Prostate gland (tissue), 2 donors: ENCODE measurements around the gene STAG2. TPM values are rescaled to one million over a fixed set of nuclear protein-coding genes. Genes with fewer than 3 reads are reported as not detected.

Experiments
- DNase-seq: peaks from one replicate; pipeline ENCODE4 v3.0.0-alpha.2; 2019; ENCODE audit warnings: low spot score
- H3K27ac ChIP-seq, 2 donors: fragments of 200-600 bp; sonication (generic); 2 replicates each; pipeline ENCODE4 v1.5.1; 2017 to 2019
- H3K27me3 ChIP-seq: fragments of 200-600 bp; sonication (generic); replicated peaks from 2 replicates; pipeline ENCODE4 v1.5.1; 2019; ENCODE audit not compliant: insufficient read depth
- H3K36me3 ChIP-seq, 2 donors: fragments of 200-600 bp; sonication (generic); 1 replicate in 1 of 2; 2 replicates in 1 of 2; pipeline versions ENCODE4 v1.5.1 to v1.8.1; 2017 to 2019
- H3K4me1 ChIP-seq: fragments of 200-600 bp; sonication (generic); replicated peaks from 2 replicates; pipeline ENCODE4 v1.5.1; 2019
- H3K4me3 ChIP-seq, 2 donors: fragments of 200-600 bp; sonication (generic); 2 replicates each; pipeline ENCODE4 v1.5.1; 2017 to 2019
- H3K9me3 ChIP-seq: fragments of 200-600 bp; sonication (generic); 2 replicates; pipeline ENCODE4 v1.5.1; 2017
- POLR2A ChIP-seq: fragments of 450-650 bp; IDR thresholded peaks from one replicate; pipeline ENCODE4 v1.6.1; 2016; ENCODE audit warnings: antibody characterized with exemption, mild to moderate bottlenecking
- POLR2AphosphoS5 ChIP-seq: sonication (generic); formaldehyde crosslinking; IDR thresholded peaks from one replicate; pipeline ENCODE4 v1.6.1; 2017; ENCODE audit warnings: antibody characterized with exemption
- WGBS: methylation state at CpG from one replicate; pipeline ENCODE4 v1.1.5; 2018; 5-methylcytosine and 5-hydroxymethylcytosine counted together
- intact Hi-C: fragments of 100-400 bp; cut with DNase I; formaldehyde crosslinking; loops from one replicate; pipeline ENCODE4 v1.14.2; 2022
- total RNA-seq, 2 donors: library from RNA; depleted of rRNA; stranded (reverse); fragments of >200 nt; gene quantifications; one replicate each; pipeline ENCODE4 v1.1.0, GENCODE V29; 2016
- TF ChIP-seq, protein P1 (sequence below), 4 experiments: fragments of 200-600 bp in 2 of 4; fragments of 450-650 bp in 2 of 4; sonication (generic) in 2 of 4; IDR thresholded peaks; 1 replicate in 3 of 4; 2 replicates in 1 of 4; pipeline ENCODE4 v1.5.1; 2016 to 2019; ENCODE audit warnings: antibody characterized with exemption in 4 of 4, mild to moderate bottlenecking in 2 of 4, moderate library complexity in 2 of 4

The STAG2 gene
- total RNA-seq, 2 donors from 2014 or later: 32.6 to 51.2 TPM

DNA sequence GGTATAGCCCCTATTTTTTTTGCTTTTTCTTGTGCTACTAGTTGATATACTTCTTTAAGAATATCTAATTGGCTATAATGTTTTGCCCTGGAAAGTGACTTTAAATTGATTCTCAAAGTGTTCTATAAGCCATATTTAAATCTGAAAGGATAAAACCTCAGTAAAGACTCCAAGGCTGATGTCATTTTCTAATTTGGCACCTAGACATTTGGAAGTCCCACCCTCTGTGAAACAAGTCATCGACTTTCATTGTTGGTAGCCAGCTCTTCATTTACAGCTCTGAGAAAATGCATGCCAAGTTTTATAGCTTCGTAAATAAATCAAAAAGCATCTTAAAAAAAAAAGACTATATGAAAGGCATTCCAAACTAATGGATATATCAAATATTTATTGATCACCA is 18.0 kb upstream of the STAG2 start:
- Histone ChIP-seq H3K36me3 (no peaks in the 10 kb centered on the region), H3K4me3 (no peak overlapping the region), H3K9me3 (no peaks in the 10 kb centered on the region), H3K4me1 (no peaks in the 10 kb centered on the region), H3K27me3 (no peaks in the 10 kb centered on the region), H3K27ac (no peak overlapping the region)
- no peak for TF ChIP-seq POLR2A
- TF ChIP-seq POLR2AphosphoS5: no peak
- TF ChIP-seq, protein P1, sequence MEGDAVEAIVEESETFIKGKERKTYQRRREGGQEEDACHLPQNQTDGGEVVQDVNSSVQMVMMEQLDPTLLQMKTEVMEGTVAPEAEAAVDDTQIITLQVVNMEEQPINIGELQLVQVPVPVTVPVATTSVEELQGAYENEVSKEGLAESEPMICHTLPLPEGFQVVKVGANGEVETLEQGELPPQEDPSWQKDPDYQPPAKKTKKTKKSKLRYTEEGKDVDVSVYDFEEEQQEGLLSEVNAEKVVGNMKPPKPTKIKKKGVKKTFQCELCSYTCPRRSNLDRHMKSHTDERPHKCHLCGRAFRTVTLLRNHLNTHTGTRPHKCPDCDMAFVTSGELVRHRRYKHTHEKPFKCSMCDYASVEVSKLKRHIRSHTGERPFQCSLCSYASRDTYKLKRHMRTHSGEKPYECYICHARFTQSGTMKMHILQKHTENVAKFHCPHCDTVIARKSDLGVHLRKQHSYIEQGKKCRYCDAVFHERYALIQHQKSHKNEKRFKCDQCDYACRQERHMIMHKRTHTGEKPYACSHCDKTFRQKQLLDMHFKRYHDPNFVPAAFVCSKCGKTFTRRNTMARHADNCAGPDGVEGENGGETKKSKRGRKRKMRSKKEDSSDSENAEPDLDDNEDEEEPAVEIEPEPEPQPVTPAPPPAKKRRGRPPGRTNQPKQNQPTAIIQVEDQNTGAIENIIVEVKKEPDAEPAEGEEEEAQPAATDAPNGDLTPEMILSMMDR (IDR thresholded peaks at IDR 0.05): no peak
- WGBS: 26% methylated on average over 2 of the region's 2 CpGs
- DNase-seq: no peak
- intact Hi-C loops: no loop called here

- Histone ChIP-seq H3K4me1 (no peaks in the 10 kb centered on the region), H3K36me3 (no peaks in the 10 kb centered on the region), H3K9me3 (no peaks in the 10 kb centered on the region), H3K4me3 (no peak overlapping the region), H3K27ac (no peak overlapping the region), H3K27me3 (no peaks in the 10 kb centered on the region)
- WGBS: 100% methylated on average over 2 of the region's 2 CpGs
- no peak for DNase-seq
- intact Hi-C loops: no loop called here
- TF ChIP-seq POLR2AphosphoS5 (no peak), POLR2A (no peak)
- TF ChIP-seq, protein P1 (IDR thresholded peaks at IDR 0.05): no peak
These were observed 11.7 kb upstream of the STAG2 start for GRCh38 chrX:123949846-123950245.

DNA sequence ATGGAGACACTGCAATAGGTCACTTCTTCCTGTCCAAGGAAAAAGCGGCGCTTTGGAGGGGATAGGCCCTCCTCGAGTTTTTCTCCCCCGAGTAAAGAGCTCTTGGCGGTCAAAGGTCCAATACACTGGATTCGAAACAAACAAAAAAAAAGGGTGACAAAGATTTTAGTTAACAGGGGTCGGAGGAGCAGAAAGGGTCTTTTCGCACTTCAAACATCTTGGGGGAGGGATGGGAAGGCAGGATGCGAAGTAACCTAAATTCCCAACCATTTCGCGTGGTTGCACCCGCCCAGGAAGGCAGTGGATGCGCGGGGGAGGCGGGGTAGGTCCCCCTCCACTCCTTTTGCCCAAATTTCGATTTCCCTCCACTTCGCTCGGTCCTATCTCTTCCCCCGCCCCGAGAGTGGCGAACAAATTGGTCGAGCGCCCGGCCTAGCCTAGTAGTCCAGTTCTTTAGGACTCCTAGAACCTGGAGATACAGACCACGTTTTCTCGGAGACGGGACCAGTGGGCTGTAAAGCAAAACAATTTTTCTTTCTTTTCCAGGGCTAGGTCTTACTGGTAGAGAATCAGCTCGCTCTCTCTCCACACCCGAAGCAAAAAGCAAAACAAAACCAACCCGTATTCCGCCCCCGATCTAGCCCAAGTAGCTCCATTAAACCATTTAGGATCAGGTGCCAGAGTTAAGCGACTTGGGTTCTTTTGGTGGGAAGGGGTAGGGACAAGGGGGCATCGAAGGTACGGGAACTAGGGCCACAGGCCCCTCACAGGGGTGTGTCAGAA is 2.0 kb upstream of the STAG2 start:
- H3K27me3 ChIP-seq: no peaks in the 10 kb centered on the region
- TF ChIP-seq, protein P1 (IDR thresholded peaks at IDR 0.05): no peak
- TF ChIP-seq POLR2AphosphoS5: peak; percentile 2
- H3K36me3 ChIP-seq: no peaks in the 10 kb centered on the region
- H3K27ac ChIP-seq: peak overlapping the region; percentile 88 to 94
- H3K4me3 ChIP-seq: peak overlapping the region; percentile 49 to 51
- H3K9me3 ChIP-seq: no peaks in the 10 kb centered on the region
- peak; percentile 24 for DNase-seq
- intact Hi-C loops: loop anchor here (5.0 kb wide), 1 partner anchor 58 kb away; no protein-coding TSS in a partner anchor
- H3K4me1 ChIP-seq: no peaks in the 10 kb centered on the region
- WGBS: 1% methylated on average over 34 of the region's 35 CpGs

DNA sequence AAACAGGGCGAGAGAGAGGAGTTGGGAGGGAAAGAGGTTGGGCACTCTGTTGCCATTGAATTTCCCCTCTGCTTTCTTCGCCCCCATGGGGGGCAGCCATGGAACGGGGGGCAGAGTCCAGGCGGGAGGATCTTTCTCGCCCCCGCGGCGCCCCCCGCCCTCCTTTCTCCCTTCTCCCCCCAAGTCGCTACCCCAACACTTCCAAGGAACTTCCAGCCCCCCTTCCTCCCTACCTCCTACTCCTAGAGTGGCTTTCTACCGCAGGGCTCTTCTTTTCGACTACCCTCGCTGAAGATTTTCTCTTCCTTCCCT is 594 bp upstream of the STAG2 start:
- peak overlapping the region; percentile 49 to 57 for H3K4me3 ChIP-seq
- no peaks in the 10 kb centered on the region for H3K36me3 ChIP-seq
- intact Hi-C loops: loop anchor here (5.0 kb wide), 1 partner anchor 56 kb away; no protein-coding TSS in a partner anchor
- TF ChIP-seq, protein P1 (IDR thresholded peaks at IDR 0.05): no peak
- TF ChIP-seq POLR2A: no peak
- no peak for TF ChIP-seq POLR2AphosphoS5
- H3K9me3 ChIP-seq: no peaks in the 10 kb centered on the region
- no peak for DNase-seq
- H3K4me1 ChIP-seq: no peaks in the 10 kb centered on the region
- no peaks in the 10 kb centered on the region for H3K27me3 ChIP-seq
- 2% methylated on average over 8 of the region's 13 CpGs for WGBS
- H3K27ac ChIP-seq: peak overlapping the region; percentile 98 to 99

DNA sequence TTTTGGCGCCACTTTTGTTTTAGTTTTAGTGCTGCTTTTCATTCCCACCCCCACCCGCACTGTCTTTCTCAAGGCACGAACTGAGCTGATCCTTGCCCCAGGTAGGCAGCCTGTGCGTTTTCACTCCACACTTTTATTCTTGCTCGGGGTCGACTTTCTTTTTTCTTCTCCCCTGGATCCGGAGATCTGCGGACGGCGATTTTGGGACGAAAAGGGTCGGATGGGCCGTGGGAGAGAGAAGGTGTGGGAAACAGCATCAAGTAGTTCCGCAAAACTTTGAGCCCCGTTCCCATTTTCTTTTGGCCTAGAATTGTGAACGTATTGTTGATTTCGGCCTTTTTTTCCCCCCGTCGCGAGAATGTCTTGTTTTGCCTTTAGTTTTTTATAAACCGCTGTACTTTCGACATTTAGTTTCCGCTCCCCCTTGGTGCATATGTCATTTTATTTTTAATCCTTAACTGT is 531 bp downstream of the STAG2 start:
- Histone ChIP-seq H3K27ac (peak overlapping the region; percentile 98 to 99), H3K27me3 (no peaks in the 10 kb centered on the region), H3K9me3 (no peaks in the 10 kb centered on the region), H3K36me3 (no peaks in the 10 kb centered on the region), H3K4me1 (no peaks in the 10 kb centered on the region), H3K4me3 (peak overlapping the region; percentile 49 to 57)
- TF ChIP-seq POLR2A (no peak), POLR2AphosphoS5 (no peak)
- TF ChIP-seq, protein P1 (IDR thresholded peaks at IDR 0.05): no peak
- no peak for DNase-seq
- intact Hi-C loops: loop anchor here (5.0 kb wide), 1 partner anchor 55 kb away; no protein-coding TSS in a partner anchor
- WGBS: under 1% methylated on average over 23 of the region's 23 CpGs
